Keratinocyte (primary cell): Measurements from ENCODE around the gene NPM1. TPM values are rescaled to one million over a fixed set of nuclear protein-coding genes. Genes with fewer than 3 reads are reported as not detected.

Experiments used
- DNase-seq: peaks from one replicate; pipeline ENCODE4 v3.0.0-alpha.2; 2011; ENCODE audit warnings: low read depth, missing footprints, low spot score
- FAIRE-seq: peaks from 2 replicates; lab custom pipeline; 2011; peaks lifted over from hg19 to GRCh38; lab: Jason Lieb, UNC
- H2AFZ ChIP-seq: 2 replicates; pipeline ENCODE4 v1.6.0; 2012; ENCODE audit warnings: low read length, control low read depth, inconsistent platforms; ENCODE audit not compliant: control insufficient read depth
- H3K27ac ChIP-seq: 2 replicates; pipeline ENCODE4 v1.5.1; 2011; ENCODE audit warnings: low read length; ENCODE audit not compliant: control insufficient read depth, insufficient read depth
- H3K27me3 ChIP-seq: 3 replicates; pipeline ENCODE4 v1.6.0; 2011; ENCODE audit warnings: low read length; ENCODE audit not compliant: control insufficient read depth, insufficient read depth; ENCODE audit errors: extremely low read depth
- H3K36me3 ChIP-seq, 2 experiments: 2 replicates in 1 of 2; 3 replicates in 1 of 2; pipeline ENCODE4 v1.5.1; 2011; ENCODE audit warnings: low read length in 2 of 2, mild to moderate bottlenecking in 1 of 2; ENCODE audit not compliant: control insufficient read depth in 2 of 2, insufficient read depth in 2 of 2; ENCODE audit errors: extremely low read depth in 1 of 2
- H3K4me1 ChIP-seq: 3 replicates; pipeline ENCODE4 v1.5.1; 2011; ENCODE audit warnings: low read length; ENCODE audit not compliant: control insufficient read depth, insufficient read depth; ENCODE audit errors: extremely low read depth
- H3K4me2 ChIP-seq: 3 replicates; pipeline ENCODE4 v1.6.0; 2011; ENCODE audit warnings: low read depth, low read length; ENCODE audit not compliant: control insufficient read depth, insufficient read depth; ENCODE audit errors: extremely low read depth
- H3K4me3 ChIP-seq, 3 experiments: fragments of 200-600 bp in 1 of 3; sonication (generic) in 1 of 3; 2 replicates in 2 of 3; 3 replicates in 1 of 3; pipeline ENCODE4 v1.5.1; 2011 to 2016; ENCODE audit warnings: low read length in 3 of 3, mild to moderate bottlenecking in 3 of 3, control low read depth in 2 of 3, inconsistent platforms in 1 of 3, low read depth in 1 of 3, mixed read lengths in 1 of 3, mixed run types in 1 of 3, moderate library complexity in 1 of 3; ENCODE audit not compliant: control insufficient read depth in 2 of 3, insufficient read depth in 2 of 3; ENCODE audit errors: extremely low read depth in 1 of 3
- H3K79me2 ChIP-seq: 2 replicates; pipeline ENCODE4 v1.6.0; 2012; ENCODE audit warnings: low read length; ENCODE audit not compliant: control insufficient read depth, insufficient read depth
- H3K9ac ChIP-seq: 3 replicates; pipeline ENCODE4 v1.6.0; 2011; ENCODE audit warnings: low read length; ENCODE audit not compliant: control insufficient read depth, insufficient read depth; ENCODE audit errors: extremely low read depth
- H3K9me1 ChIP-seq: 3 replicates; pipeline ENCODE4 v1.6.0; 2011; ENCODE audit warnings: low read length; ENCODE audit not compliant: control insufficient read depth, insufficient read depth; ENCODE audit errors: extremely low read depth
- H3K9me3 ChIP-seq: 2 replicates; pipeline ENCODE4 v1.5.1; 2012; ENCODE audit warnings: low read depth, low read length; ENCODE audit not compliant: control insufficient read depth
- H4K20me1 ChIP-seq: 3 replicates; pipeline ENCODE4 v1.6.0; 2011; ENCODE audit warnings: low read length; ENCODE audit not compliant: control insufficient read depth, insufficient read depth; ENCODE audit errors: extremely low read depth
- CTCF ChIP-seq, 3 experiments: IDR thresholded peaks in 1 of 3; conservative IDR thresholded peaks in 1 of 3; optimal IDR thresholded peaks in 1 of 3; 2 replicates in 2 of 3; 3 replicates in 1 of 3; pipeline versions ENCODE3 to v1.5.1; 2011; ENCODE audit warnings: low read length in 3 of 3, mild to moderate bottlenecking in 3 of 3, moderate library complexity in 2 of 3, control low read depth in 1 of 3, inconsistent platforms in 1 of 3; ENCODE audit not compliant: insufficient read depth in 2 of 3; ENCODE audit errors: extremely low read depth in 1 of 3
- EZH2 ChIP-seq: IDR thresholded peaks from one replicate; pipeline ENCODE4 v1.6.1; 2012; ENCODE audit warnings: inconsistent platforms, mild to moderate bottlenecking, low read length, moderate library complexity
- dilution Hi-C: fragments of 300-500 bp; cut with MboI; formaldehyde crosslinking; loops from one replicate; pipeline ENCODE4 v1.7.0; 2020; ENCODE audit warnings: low sequenced_read_pairs; ENCODE audit not compliant: extremely low pct_ligation_motif_present
- polyA plus RNA-seq, 5 experiments: library from polyadenylated mRNA; depleted of rRNA in 3 of 5; stranded (reverse) in 3 of 5; stranded (forward) in 1 of 5; unstranded in 1 of 5; fragments of >200 nt; gene quantifications; 1 replicate in 1 of 5; 2 replicates in 3 of 5; 3 replicates in 1 of 5; pipeline versions ENCODE4 v1.2.1 to v1.2.3, GENCODE V29; 2011 to 2012; ENCODE audit warnings: missing spikeins in 2 of 5, low read depth in 1 of 5, low replicate concordance in 1 of 5

The NPM1 gene
- polyA plus RNA-seq, 1 donor (not counting 4 experiments of a cell fraction or from before 2014, with no cell fraction given): 2,398 TPM

- H3K9ac ChIP-seq: no peak overlapping the region
- dilution Hi-C loops: no loop called here
- H3K36me3 ChIP-seq: no peaks in the 10 kb centered on the region
- H3K9me1 ChIP-seq: no peaks in the 10 kb centered on the region
- no peak for FAIRE-seq
- H3K27ac ChIP-seq: no peak overlapping the region
- TF ChIP-seq CTCF (optimal IDR thresholded peaks at IDR 0.05 in 1 of 3, IDR thresholded peaks at IDR 0.05 in 1 of 3, conservative IDR thresholded peaks at IDR 0.05 in 1 of 3; ENCODE audit: extremely low read depth in 1 of 3, insufficient read depth in 2 of 3, low read length in 3 of 3) (no peak), EZH2 (no peak)
- no peak for DNase-seq
- H3K79me2 ChIP-seq: no peaks in the 10 kb centered on the region
- no peak overlapping the region for H3K4me3 ChIP-seq
- H3K4me2 ChIP-seq: no peak overlapping the region
- H3K27me3 ChIP-seq: peaks cover 11% of the 10 kb centered on the region
- H3K4me1 ChIP-seq: no peaks in the 10 kb centered on the region
- no peaks in the 10 kb centered on the region for H3K9me3 ChIP-seq
- H2AFZ ChIP-seq: no peak overlapping the region
- H4K20me1 ChIP-seq: no peaks in the 10 kb centered on the region
These were observed 47.2 kb upstream of the NPM1 start for GRCh38 chr5:171340491-171340890.

- TF ChIP-seq EZH2: no peak
- peak; percentile 53 to 66 (median 58) for TF ChIP-seq CTCF (optimal IDR thresholded peaks at IDR 0.05 in 1 of 3, IDR thresholded peaks at IDR 0.05 in 1 of 3, conservative IDR thresholded peaks at IDR 0.05 in 1 of 3; ENCODE audit: extremely low read depth in 1 of 3, insufficient read depth in 2 of 3, low read length in 3 of 3)
- Histone ChIP-seq H3K27me3 (no peaks in the 10 kb centered on the region), H4K20me1 (no peaks in the 10 kb centered on the region), H2AFZ (no peak overlapping the region), H3K79me2 (no peaks in the 10 kb centered on the region), H3K9me1 (no peaks in the 10 kb centered on the region), H3K9ac (no peak overlapping the region), H3K4me1 (no peaks in the 10 kb centered on the region), H3K27ac (no peak overlapping the region), H3K4me2 (no peak overlapping the region), H3K9me3 (no peaks in the 10 kb centered on the region), H3K4me3 (no peak overlapping the region), H3K36me3 (no peaks in the 10 kb centered on the region)
- FAIRE-seq (peak; percentile 64), DNase-seq (peak; percentile 23)
- dilution Hi-C loops: no loop called here
These were observed 45.1 kb upstream of the NPM1 start for GRCh38 chr5:171342362-171343111.
